IMR-90 (cell line): Measurements from ENCODE around the gene STAP1. TPM values are rescaled to one million over a fixed set of nuclear protein-coding genes. Genes with fewer than 3 reads are reported as not detected.

ENCODE experiments used
- ATAC-seq: fragments of 200-7000 bp; cut with Tn5 transposase; 2 replicates; pipeline ENCODE4 v1.9.1; 2020; ENCODE audit warnings: low read depth, mild to moderate bottlenecking, moderate library complexity
- BruUV-seq: library from RNA; stranded (reverse); fragments of 400-500 nt; replicated peaks from 2 replicates; lab custom pipeline; 2021; lab: Mats Ljungman, UMichigan
- CTCF ChIA-PET: fragments of 300-600 bp; formaldehyde crosslinking; extraction: SDS; loops from one replicate; lab custom pipeline; 2021; ENCODE audit warnings: antibody characterized with exemption; lab: Yijun Ruan, JAX
- POLR2A ChIA-PET: fragments of 300-600 bp; sonication (Branson Sonifier 250); formaldehyde crosslinking; loops from one replicate; lab custom pipeline; 2022; ENCODE audit warnings: antibody characterized with exemption; ENCODE audit not compliant: unreplicated experiment; lab: Charles Lee
- DNase-seq: peaks from one replicate; pipeline ENCODE4 v3.0.0; 2013
- H2AFZ ChIP-seq: replicated peaks from 2 replicates; pipeline ENCODE3; 2013; ENCODE audit warnings: low read length, mild to moderate bottlenecking; ENCODE audit not compliant: poor library complexity
- H2AK5ac ChIP-seq: 2 replicates; pipeline ENCODE4 v1.6.1; 2013; ENCODE audit warnings: low read depth, low read length, inconsistent platforms
- H2AK9ac ChIP-seq: replicated peaks from 2 replicates; pipeline ENCODE3; 2013; ENCODE audit warnings: mild to moderate bottlenecking, low read depth, low read length, moderate library complexity; ENCODE audit not compliant: poor library complexity
- H2BK120ac ChIP-seq: 2 replicates; pipeline ENCODE4 v1.6.1; 2013; ENCODE audit warnings: low read depth, low read length, inconsistent platforms
- H2BK15ac ChIP-seq: 3 replicates; pipeline ENCODE4 v1.6.1; 2013; ENCODE audit warnings: low read depth, low read length, inconsistent platforms
- H2BK20ac ChIP-seq: 2 replicates; pipeline ENCODE4 v1.6.1; 2013; ENCODE audit warnings: low read depth, mild to moderate bottlenecking, inconsistent platforms, low read length, moderate library complexity
- H2BK5ac ChIP-seq: 2 replicates; pipeline ENCODE4 v1.6.1; 2013; ENCODE audit warnings: mild to moderate bottlenecking, low read depth, low read length, inconsistent platforms; ENCODE audit not compliant: poor library complexity, severe bottlenecking
- H3K14ac ChIP-seq: replicated peaks from 2 replicates; pipeline ENCODE4 v1.6.1; 2013; ENCODE audit warnings: low read depth, low read length, inconsistent platforms
- H3K18ac ChIP-seq: 2 replicates; pipeline ENCODE4 v1.6.1; 2013; ENCODE audit warnings: low read depth, low read length, control low read depth
- H3K23ac ChIP-seq: 2 replicates; pipeline ENCODE4 v1.6.1; 2013; ENCODE audit warnings: low read depth, low read length, inconsistent platforms
- H3K27ac ChIP-seq: 2 replicates; pipeline ENCODE4 v1.5.1; 2013; ENCODE audit warnings: mild to moderate bottlenecking, control low read depth, low read length; ENCODE audit not compliant: insufficient read depth
- H3K27me3 ChIP-seq: 2 replicates; pipeline ENCODE4 v1.6.1; 2013; ENCODE audit warnings: low read length; ENCODE audit not compliant: control insufficient read depth, insufficient read depth
- H3K36me3 ChIP-seq: 2 replicates; pipeline ENCODE4 v1.6.1; 2013; ENCODE audit warnings: low read length, mixed read lengths; ENCODE audit not compliant: control insufficient read depth, insufficient read depth
- H3K4ac ChIP-seq: 2 replicates; pipeline ENCODE4 v1.6.1; 2013; ENCODE audit warnings: low read depth, low read length, inconsistent platforms
- H3K4me1 ChIP-seq: 2 replicates; pipeline ENCODE4 v1.6.1; 2013; ENCODE audit warnings: low read length, mixed read lengths; ENCODE audit not compliant: control insufficient read depth, insufficient read depth
- H3K4me2 ChIP-seq: 2 replicates; pipeline ENCODE4 v1.6.1; 2013; ENCODE audit warnings: low read depth, mild to moderate bottlenecking, control low read depth, low read length, moderate library complexity
- H3K4me3 ChIP-seq: 2 replicates; pipeline ENCODE4 v1.5.1; 2013; ENCODE audit warnings: low read depth, mild to moderate bottlenecking, control low read depth, low read length, moderate library complexity; ENCODE audit not compliant: insufficient read depth
- H3K56ac ChIP-seq: 2 replicates; pipeline ENCODE4 v1.6.1; 2013; ENCODE audit warnings: low read length, inconsistent platforms; ENCODE audit not compliant: insufficient read depth; ENCODE audit errors: extremely low read depth
- H3K79me1 ChIP-seq, 2 experiments: 2 replicates each; pipeline ENCODE4 v1.6.1; 2013; ENCODE audit warnings: low read length in 2 of 2, inconsistent platforms in 1 of 2, low read depth in 1 of 2
- H3K9ac ChIP-seq: 2 replicates; pipeline ENCODE4 v1.6.1; 2013; ENCODE audit warnings: low read depth, low read length, control low read depth
- H3K9me1 ChIP-seq: 2 replicates; pipeline ENCODE4 v1.6.1; 2013; ENCODE audit warnings: low read length, inconsistent platforms; ENCODE audit not compliant: insufficient read depth
- H3K9me3 ChIP-seq: 2 replicates; pipeline ENCODE4 v1.6.1; 2013; ENCODE audit warnings: low read length; ENCODE audit not compliant: control insufficient read depth, insufficient read depth
- H4K20me1 ChIP-seq: 2 replicates; pipeline ENCODE4 v1.6.1; 2013; ENCODE audit warnings: low read length, inconsistent platforms; ENCODE audit not compliant: insufficient read depth
- H4K5ac ChIP-seq: 2 replicates; pipeline ENCODE4 v1.6.1; 2013; ENCODE audit warnings: mild to moderate bottlenecking, low read depth, low read length, control low read depth
- H4K8ac ChIP-seq, 2 experiments: 2 replicates each; pipeline ENCODE4 v1.6.1; 2013; ENCODE audit warnings: low read depth in 2 of 2, low read length in 2 of 2, control low read depth in 1 of 2, inconsistent platforms in 1 of 2
- H4K91ac ChIP-seq: 2 replicates; pipeline ENCODE4 v1.6.1; 2013; ENCODE audit warnings: low read depth, low read length, inconsistent platforms; ENCODE audit not compliant: insufficient read depth
- CEBPB ChIP-seq: IDR thresholded peaks from 2 replicates; pipeline ENCODE4 v1.6.1; 2012; ENCODE audit warnings: low read depth, low read length, improper control_type of control experiment
- CHD1 ChIP-seq: IDR thresholded peaks from 2 replicates; pipeline ENCODE4 v1.6.1; 2012; ENCODE audit warnings: low read depth, low read length, improper control_type of control experiment
- ELK1 ChIP-seq: fragments of 150-350 bp; IDR thresholded peaks from 2 replicates; pipeline ENCODE4 v1.6.1; 2016; ENCODE audit warnings: low read depth, mild to moderate bottlenecking, low read length, moderate library complexity, borderline replicate concordance
- MXI1 ChIP-seq: IDR thresholded peaks from 2 replicates; pipeline ENCODE4 v1.6.1; 2012; ENCODE audit warnings: low read depth, mild to moderate bottlenecking, low read length, moderate library complexity, borderline replicate concordance
- RAD21 ChIP-seq: IDR thresholded peaks from 2 replicates; pipeline ENCODE4 v1.6.1; 2012; ENCODE audit warnings: low read length, improper control_type of control experiment
- RCOR1 ChIP-seq: IDR thresholded peaks from 2 replicates; pipeline ENCODE4 v1.6.1; 2012; ENCODE audit warnings: mild to moderate bottlenecking, low read length, improper control_type of control experiment; ENCODE audit not compliant: insufficient replicate concordance
- RFX5 ChIP-seq: IDR thresholded peaks from 2 replicates; pipeline ENCODE4 v1.8.0; 2012; ENCODE audit warnings: low read depth, mild to moderate bottlenecking, low read length, moderate library complexity
- SMC3 ChIP-seq: fragments of 150-350 bp; IDR thresholded peaks from 2 replicates; pipeline ENCODE4 v1.6.1; 2016; ENCODE audit warnings: low read depth, mild to moderate bottlenecking, antibody characterized with exemption, low read length, moderate library complexity
- USF2 ChIP-seq: fragments of 150-350 bp; IDR thresholded peaks from 2 replicates; pipeline ENCODE4 v1.6.1; 2017; ENCODE audit warnings: mild to moderate bottlenecking, antibody characterized with exemption, low read length, low read depth
- WGBS, 2 experiments: methylation state at CpG; one replicate each; pipeline versions ENCODE4 v1.1.5 to v1.1.7; 2013; ENCODE audit warnings: missing lambda C conversion rate in 2 of 2; ENCODE audit not compliant: insufficient read length in 1 of 2; ENCODE audit errors: extremely low coverage in 2 of 2; 5-methylcytosine and 5-hydroxymethylcytosine counted together
- dilution Hi-C: fragments of 300-500 bp; cut with HindIII; formaldehyde crosslinking; loops from one replicate; pipeline ENCODE4 v1.14.3; 2018; ENCODE audit warnings: low sequenced_read_pairs; ENCODE audit not compliant: unreplicated experiment
- in situ Hi-C: fragments of 300-500 bp; cut with MboI; formaldehyde crosslinking; loops from 3 replicates; pipeline ENCODE4 v1.14.3; 2019; ENCODE audit warnings: low sequenced_read_pairs, inconsistent platforms, mixed read lengths
- intact Hi-C: fragments of 100-400 bp; cut with micrococcal nuclease; formaldehyde crosslinking; loops from 2 replicates; pipeline ENCODE4 v1.10.0; 2022
- polyA plus RNA-seq, 3 experiments: library from polyadenylated mRNA; depleted of rRNA; stranded (reverse); fragments of >200 nt; gene quantifications; 2 replicates each; pipeline ENCODE4 v1.2.3, GENCODE V29; 2012; ENCODE audit warnings: low replicate concordance in 1 of 3
- total RNA-seq: library from RNA; depleted of rRNA; stranded (reverse); fragments of >200 nt; gene quantifications from 2 replicates; pipeline ENCODE4 v1.2.3, GENCODE V29; 2012
- TF ChIP-seq, protein P1 (sequence below): conservative IDR thresholded peaks from 2 replicates; pipeline ENCODE4 v1.5.1; 2012; ENCODE audit warnings: mild to moderate bottlenecking, low read depth, low read length, improper control_type of control experiment

Gene STAP1
- total and polyA plus RNA-seq, 2 of the 4 experiments (the other 2 are of a cell fraction): not detected

DNA sequence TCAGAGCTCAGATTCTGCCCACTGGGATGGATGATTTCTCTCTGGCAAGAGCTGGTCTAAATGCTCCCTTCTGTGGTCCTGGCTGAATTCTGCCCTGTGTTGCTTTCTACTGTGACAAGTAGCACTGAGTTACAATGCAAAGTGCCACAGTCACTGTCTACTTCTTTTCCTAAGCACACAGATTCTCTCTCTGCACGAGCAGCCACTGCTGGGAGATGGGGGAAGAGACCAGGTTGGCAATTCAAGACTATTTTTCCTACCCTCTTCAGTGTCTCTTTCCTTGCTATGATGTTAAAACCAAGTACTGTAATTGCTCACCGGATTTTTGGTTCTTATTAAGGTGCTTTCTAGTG is 45.5 kb downstream of the STAP1 start:
- no peak overlapping the region for H3K23ac ChIP-seq
- no peak overlapping the region for H3K56ac ChIP-seq
- H4K91ac ChIP-seq: no peak overlapping the region
- H3K79me1 ChIP-seq: no peaks in the 10 kb centered on the region
- no peaks in the 10 kb centered on the region for H3K9me1 ChIP-seq
- no peak overlapping the region for H2BK120ac ChIP-seq
- H2AFZ ChIP-seq: no peak overlapping the region
- H3K36me3 ChIP-seq: no peaks in the 10 kb centered on the region
- dilution Hi-C loops (no loop called here), intact Hi-C loops (no loop called here), in situ Hi-C loops (no loop called here)
- no peak overlapping the region for H3K27ac ChIP-seq
- no peak overlapping the region for H2AK9ac ChIP-seq
- BruUV-seq: no TSS peak
- H2AK5ac ChIP-seq: no peak overlapping the region
- no peak overlapping the region for H2BK5ac ChIP-seq
- no CpG with 5 or more reads among the region's 2 CpGs for WGBS, 2 experiments
- no peaks in the 10 kb centered on the region for H3K27me3 ChIP-seq
- no peak overlapping the region for H3K4me2 ChIP-seq
- POLR2A ChIA-PET: no interaction called here
- no peak overlapping the region for H3K9ac ChIP-seq
- no peaks in the 10 kb centered on the region for H3K9me3 ChIP-seq
- DNase-seq (no peak), ATAC-seq (no peak)
- H2BK15ac ChIP-seq: no peak overlapping the region
- H4K20me1 ChIP-seq: no peaks in the 10 kb centered on the region
- no peak overlapping the region for H4K5ac ChIP-seq
- H4K8ac ChIP-seq: no peak overlapping the region
- TF ChIP-seq CEBPB: no peak
- no peak for TF ChIP-seq RCOR1
- TF ChIP-seq, protein P1, sequence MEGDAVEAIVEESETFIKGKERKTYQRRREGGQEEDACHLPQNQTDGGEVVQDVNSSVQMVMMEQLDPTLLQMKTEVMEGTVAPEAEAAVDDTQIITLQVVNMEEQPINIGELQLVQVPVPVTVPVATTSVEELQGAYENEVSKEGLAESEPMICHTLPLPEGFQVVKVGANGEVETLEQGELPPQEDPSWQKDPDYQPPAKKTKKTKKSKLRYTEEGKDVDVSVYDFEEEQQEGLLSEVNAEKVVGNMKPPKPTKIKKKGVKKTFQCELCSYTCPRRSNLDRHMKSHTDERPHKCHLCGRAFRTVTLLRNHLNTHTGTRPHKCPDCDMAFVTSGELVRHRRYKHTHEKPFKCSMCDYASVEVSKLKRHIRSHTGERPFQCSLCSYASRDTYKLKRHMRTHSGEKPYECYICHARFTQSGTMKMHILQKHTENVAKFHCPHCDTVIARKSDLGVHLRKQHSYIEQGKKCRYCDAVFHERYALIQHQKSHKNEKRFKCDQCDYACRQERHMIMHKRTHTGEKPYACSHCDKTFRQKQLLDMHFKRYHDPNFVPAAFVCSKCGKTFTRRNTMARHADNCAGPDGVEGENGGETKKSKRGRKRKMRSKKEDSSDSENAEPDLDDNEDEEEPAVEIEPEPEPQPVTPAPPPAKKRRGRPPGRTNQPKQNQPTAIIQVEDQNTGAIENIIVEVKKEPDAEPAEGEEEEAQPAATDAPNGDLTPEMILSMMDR: no peak
- no peak for TF ChIP-seq CHD1
- no peak for TF ChIP-seq RAD21
- no peak for TF ChIP-seq MXI1
- TF ChIP-seq RFX5: no peak
- TF ChIP-seq ELK1: no peak
- no peak for TF ChIP-seq SMC3
- TF ChIP-seq USF2: no peak
- H2BK20ac ChIP-seq: no peak overlapping the region
- no peaks in the 10 kb centered on the region for H3K4me1 ChIP-seq
- no peak overlapping the region for H3K4me3 ChIP-seq
- no peak overlapping the region for H3K4ac ChIP-seq
- CTCF ChIA-PET: interaction anchor here (0.7 kb wide), 1 partner anchor 207 kb away, joined by 3 read pairs; no protein-coding TSS in a partner anchor
- no peak overlapping the region for H3K14ac ChIP-seq
- H3K18ac ChIP-seq: no peak overlapping the region
